Lower lobe of right lung (tissue), 2 donors: Measurements from ENCODE around the gene TPCN2. TPM values are rescaled to one million over a fixed set of nuclear protein-coding genes. Genes with fewer than 3 reads are reported as not detected.

ENCODE experiments used
- ATAC-seq, 2 donors: fragments of 200-7000 bp; cut with Tn5 transposase; one replicate each; pipeline ENCODE4 v1.9.1; 2020 to 2022; ENCODE audit warnings: mild to moderate bottlenecking in 2 of 2, moderate library complexity in 2 of 2
- DNase-seq: peaks from one replicate; pipeline ENCODE4 v3.0.0-alpha.2; 2020
- H3K27ac ChIP-seq: fragments of 200-600 bp; one replicate; pipeline ENCODE4 v1.8.0; 2022
- H3K27me3 ChIP-seq: fragments of 200-600 bp; one replicate; pipeline ENCODE4 v1.8.0; 2022; ENCODE audit warnings: low read depth
- H3K36me3 ChIP-seq: fragments of 200-600 bp; one replicate; pipeline ENCODE4 v1.8.0; 2022; ENCODE audit warnings: mild to moderate bottlenecking
- H3K4me1 ChIP-seq: fragments of 200-600 bp; one replicate; pipeline ENCODE4 v1.8.0; 2022
- H3K4me3 ChIP-seq: fragments of 200-600 bp; one replicate; pipeline ENCODE4 v1.8.0; 2022; ENCODE audit warnings: mild to moderate bottlenecking
- H3K9me3 ChIP-seq: fragments of 200-600 bp; one replicate; pipeline ENCODE4 v1.8.0; 2022
- CTCF ChIP-seq: fragments of 200-600 bp; IDR thresholded peaks from one replicate; pipeline ENCODE4 v1.8.0; 2022; ENCODE audit warnings: antibody characterized with exemption, mild to moderate bottlenecking
- intact Hi-C: fragments of 100-400 bp; cut with DNase I; formaldehyde crosslinking; loops from one replicate; pipeline ENCODE4 v1.11.0; 2022
- total RNA-seq: library from RNA; stranded (reverse); fragmentation: NEBNext Ultra II Directional; extraction: Animal tissue kit (Norgen Biotek cat#: 25700); gene quantifications from one replicate; pipeline ENCODE4 v1.2.1, GENCODE V29; 2021
- donor health status: DM: no; HTN: yes; CAD: no; lungs with severe emphysema.

TPCN2 gene
- total RNA-seq, 1 donor from 2014 or later = 18.2 TPM

- Histone ChIP-seq H3K36me3 (peaks cover 21% of the 10 kb centered on the region), H3K4me3 (no peak overlapping the region), H3K27me3 (peaks cover 14% of the 10 kb centered on the region), H3K27ac (no peak overlapping the region), H3K4me1 (peaks cover 24% of the 10 kb centered on the region), H3K9me3 (no peaks in the 10 kb centered on the region)
- intact Hi-C loops = no loop called here
- ATAC-seq (no peak), DNase-seq (no peak)
- no peak for TF ChIP-seq CTCF
These were observed 44.1 kb upstream of the TPCN2 start for GRCh38 chr11:69004411-69005182.

GRCh38 chr11:69005183-69005630 is 43.5 kb upstream of the TPCN2 start:
- ATAC-seq = no peak
- H3K27ac ChIP-seq = no peak overlapping the region
- intact Hi-C loops = no loop called here
- peaks cover 28% of the 10 kb centered on the region for H3K4me1 ChIP-seq
- no peak overlapping the region for H3K4me3 ChIP-seq
- H3K27me3 ChIP-seq = peaks cover 20% of the 10 kb centered on the region
- DNase-seq = no peak
- H3K9me3 ChIP-seq = no peaks in the 10 kb centered on the region
- H3K36me3 ChIP-seq = peaks cover 21% of the 10 kb centered on the region
- TF ChIP-seq CTCF = no peak

- Histone ChIP-seq H3K27me3 (peaks cover 26% of the 10 kb centered on the region), H3K27ac (no peak overlapping the region), H3K9me3 (no peaks in the 10 kb centered on the region), H3K36me3 (peaks cover 21% of the 10 kb centered on the region), H3K4me1 (peaks cover 34% of the 10 kb centered on the region), H3K4me3 (no peak overlapping the region)
- no peak for TF ChIP-seq CTCF
- no peak for ATAC-seq
- DNase-seq = no peak
- intact Hi-C loops = no loop called here
These were observed 42.9 kb upstream of the TPCN2 start for GRCh38 chr11:69005631-69006368.

- Histone ChIP-seq H3K4me1 (peaks cover 31% of the 10 kb centered on the region), H3K27me3 (peaks cover 36% of the 10 kb centered on the region), H3K4me3 (no peak overlapping the region), H3K9me3 (no peaks in the 10 kb centered on the region), H3K27ac (no peak overlapping the region), H3K36me3 (peaks cover 21% of the 10 kb centered on the region)
- intact Hi-C loops = no loop called here
- DNase-seq (no peak), ATAC-seq (no peak)
- no peak for TF ChIP-seq CTCF
These were observed 41.9 kb upstream of the TPCN2 start for GRCh38 chr11:69006816-69007215.

GRCh38 chr11:69007975-69008381 is 40.8 kb upstream of the TPCN2 start:
- no peak overlapping the region for H3K4me3 ChIP-seq
- H3K9me3 ChIP-seq = no peaks in the 10 kb centered on the region
- H3K27me3 ChIP-seq = peaks cover 47% of the 10 kb centered on the region
- no peak for TF ChIP-seq CTCF
- intact Hi-C loops = no loop called here
- no peak for ATAC-seq
- H3K27ac ChIP-seq = peak overlapping the region; percentile 69
- DNase-seq = peak; percentile 37
- peaks cover 21% of the 10 kb centered on the region for H3K36me3 ChIP-seq
- H3K4me1 ChIP-seq = peaks cover 32% of the 10 kb centered on the region
